ENCODE data around the gene PAK1. TPM values are rescaled to one million over a fixed set of nuclear protein-coding genes. Genes with fewer than 3 reads are reported as not detected.

PAK1 gene
- total and polyA plus RNA-seq, 2 of the 4 experiments (the other 2 are of a cell fraction), result 34.3 to 60.6 TPM

GRCh38 chr11:77387701-77388100 lies 86.2 kb downstream of the PAK1 start:
- Histone ChIP-seq H3K27me3 (ENCODE audit: control insufficient read depth, insufficient read depth, low read length) (no peaks in the 10 kb centered on the region), H4K8ac (ENCODE audit: low read depth in 2 of 2, low read length in 2 of 2) (no peak overlapping the region), H3K4me1 (ENCODE audit: control insufficient read depth, insufficient read depth, low read length) (peaks cover 2% of the 10 kb centered on the region; the same call in 1 of the 2 replicates), H3K14ac (replicated peaks; ENCODE audit: low read depth, low read length) (no peak overlapping the region), H2AFZ (replicated peaks; ENCODE audit: low read length, poor library complexity) (no peak overlapping the region), H3K36me3 (ENCODE audit: control insufficient read depth, insufficient read depth, low read length) (no peaks in the 10 kb centered on the region), H2BK5ac (ENCODE audit: low read depth, low read length, poor library complexity, severe bottlenecking) (no peak overlapping the region), H3K23ac (ENCODE audit: low read depth, low read length) (no peak overlapping the region), H4K5ac (ENCODE audit: low read depth, low read length) (no peak overlapping the region), H2BK20ac (ENCODE audit: low read depth, low read length) (no peak overlapping the region), H3K18ac (ENCODE audit: low read depth, low read length) (no peak overlapping the region), H2BK120ac (ENCODE audit: low read depth, low read length) (no peak overlapping the region), H3K4ac (ENCODE audit: low read depth, low read length) (no peak overlapping the region), H3K9me1 (ENCODE audit: insufficient read depth, low read length) (no peaks in the 10 kb centered on the region; the same call in 1 of the 2 replicates), H3K4me3 (ENCODE audit: insufficient read depth, low read depth, low read length) (no peak overlapping the region), H2BK15ac (ENCODE audit: low read depth, low read length) (no peak overlapping the region), H3K56ac (ENCODE audit: extremely low read depth, insufficient read depth, low read length) (no peak overlapping the region), H3K27ac (ENCODE audit: insufficient read depth, low read length) (no peak overlapping the region), H3K9ac (ENCODE audit: low read depth, low read length) (no peak overlapping the region), H4K91ac (ENCODE audit: insufficient read depth, low read depth, low read length) (no peak overlapping the region), H2AK5ac (ENCODE audit: low read depth, low read length) (no peak overlapping the region), H3K9me3 (ENCODE audit: control insufficient read depth, insufficient read depth, low read length) (no peaks in the 10 kb centered on the region), H2AK9ac (replicated peaks; ENCODE audit: low read depth, low read length, poor library complexity) (no peak overlapping the region), H3K4me2 (ENCODE audit: low read depth, low read length) (no peak overlapping the region), H4K20me1 (ENCODE audit: insufficient read depth, low read length) (no peaks in the 10 kb centered on the region), H3K79me1 (ENCODE audit: low read depth in 1 of 2, low read length in 2 of 2) (peaks cover 13 to 20% of the 10 kb centered on the region in 2 experiments; a peak in 2 of 4 replicates)
- CTCF ChIA-PET, result interaction anchor here (0.6 kb wide), 1 partner anchor 192 kb away, joined by 3 read pairs; no protein-coding TSS in a partner anchor
- TF ChIP-seq MAZ (IDR thresholded peaks at IDR 0.05; ENCODE audit: borderline replicate concordance, low read depth, low read length) (no peak), USF2 (IDR thresholded peaks at IDR 0.05; ENCODE audit: low read depth, low read length) (no peak), MXI1 (IDR thresholded peaks at IDR 0.05; ENCODE audit: borderline replicate concordance, low read depth, low read length) (no peak), CEBPB (IDR thresholded peaks at IDR 0.05; ENCODE audit: low read depth, low read length) (no peak), MAFK (IDR thresholded peaks at IDR 0.05; ENCODE audit: low read depth, low read length) (no peak)
- BruUV-seq (replicated peaks), result no TSS peak
- ATAC-seq (ENCODE audit: low read depth) (no peak), DNase-seq (no peak)
- POLR2A ChIA-PET (ENCODE audit: unreplicated experiment), result no interaction called here
- in situ Hi-C loops (cut with MboI; ENCODE audit: low sequenced_read_pairs), result no loop called here
- intact Hi-C loops (cut with micrococcal nuclease), result no loop called here
- dilution Hi-C loops (cut with HindIII; ENCODE audit: low sequenced_read_pairs, unreplicated experiment), result no loop called here

Data from IMR-90 (cell line).